Astrocyte of the cerebellum (primary cell): ENCODE data around the gene DPP10.

Source experiments
- DNase-seq: peaks from one replicate; pipeline ENCODE4 v3.0.0-alpha.2; 2011; ENCODE audit warnings: low read depth
- H3K4me3 ChIP-seq: 2 replicates; pipeline ENCODE4 v1.5.1; 2011; ENCODE audit warnings: mild to moderate bottlenecking, low read depth, low read length, moderate library complexity
- in situ Hi-C: cut with HindIII; loops from 2 replicates; pipeline ENCODE4 v1.10.0; 2017; ENCODE audit warnings: low sequenced_read_pairs
- TF ChIP-seq, protein P1 (sequence below): IDR thresholded peaks from 2 replicates; pipeline ENCODE4 v1.5.1; 2012; ENCODE audit warnings: low read length, low read depth, moderate library complexity, mild to moderate bottlenecking; ENCODE audit errors: missing control alignments

DPP10 gene

DNA sequence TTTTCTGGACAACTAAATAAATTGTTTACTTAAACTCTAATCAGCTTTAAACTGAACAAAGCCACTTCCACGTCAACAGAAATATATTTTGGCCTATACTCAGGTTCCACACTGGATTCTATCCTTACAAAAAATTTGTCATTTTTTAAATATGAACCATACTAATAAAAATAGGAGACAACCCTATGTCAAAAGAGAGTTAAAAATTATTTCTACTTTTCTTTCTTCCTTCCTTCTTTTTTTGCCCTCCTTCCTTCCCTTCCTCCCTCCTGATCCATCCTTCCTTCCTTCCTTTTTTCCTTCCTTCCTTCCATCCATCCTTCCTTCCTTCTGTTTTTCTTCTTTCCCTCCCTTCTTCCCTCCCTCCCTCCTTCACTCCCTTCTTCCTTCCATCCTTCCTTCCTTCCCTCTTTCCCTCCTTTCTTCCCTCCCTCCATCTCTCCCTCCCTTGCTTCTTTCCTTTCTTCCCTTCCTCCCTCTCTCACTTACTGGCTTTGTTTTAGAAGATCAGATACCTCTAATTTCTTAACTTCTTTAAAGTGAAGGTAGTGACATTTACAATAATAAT lies 1444.9 kb downstream of the DPP10 start:
- in situ Hi-C loops: no loop called here
- no peak for DNase-seq
- TF ChIP-seq, protein P1, sequence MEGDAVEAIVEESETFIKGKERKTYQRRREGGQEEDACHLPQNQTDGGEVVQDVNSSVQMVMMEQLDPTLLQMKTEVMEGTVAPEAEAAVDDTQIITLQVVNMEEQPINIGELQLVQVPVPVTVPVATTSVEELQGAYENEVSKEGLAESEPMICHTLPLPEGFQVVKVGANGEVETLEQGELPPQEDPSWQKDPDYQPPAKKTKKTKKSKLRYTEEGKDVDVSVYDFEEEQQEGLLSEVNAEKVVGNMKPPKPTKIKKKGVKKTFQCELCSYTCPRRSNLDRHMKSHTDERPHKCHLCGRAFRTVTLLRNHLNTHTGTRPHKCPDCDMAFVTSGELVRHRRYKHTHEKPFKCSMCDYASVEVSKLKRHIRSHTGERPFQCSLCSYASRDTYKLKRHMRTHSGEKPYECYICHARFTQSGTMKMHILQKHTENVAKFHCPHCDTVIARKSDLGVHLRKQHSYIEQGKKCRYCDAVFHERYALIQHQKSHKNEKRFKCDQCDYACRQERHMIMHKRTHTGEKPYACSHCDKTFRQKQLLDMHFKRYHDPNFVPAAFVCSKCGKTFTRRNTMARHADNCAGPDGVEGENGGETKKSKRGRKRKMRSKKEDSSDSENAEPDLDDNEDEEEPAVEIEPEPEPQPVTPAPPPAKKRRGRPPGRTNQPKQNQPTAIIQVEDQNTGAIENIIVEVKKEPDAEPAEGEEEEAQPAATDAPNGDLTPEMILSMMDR: no peak
- H3K4me3 ChIP-seq: no peak overlapping the region
